GM21737 (cell line): ENCODE measurements around the gene RGS3.
"Not testable (repeated sequence)": the region's sequence is repeated elsewhere in the genome, so short reads cannot be mapped to it uniquely, and the experiment has no call there.

Source experiments
- ATAC-seq: cut with Tn5 transposase; IDR thresholded peaks from one replicate; pipeline ENCODE4 v1.9.1; 2021; ENCODE audit warnings: mild to moderate bottlenecking, moderate library complexity; ENCODE audit not compliant: unreplicated experiment

Gene RGS3

DNA sequence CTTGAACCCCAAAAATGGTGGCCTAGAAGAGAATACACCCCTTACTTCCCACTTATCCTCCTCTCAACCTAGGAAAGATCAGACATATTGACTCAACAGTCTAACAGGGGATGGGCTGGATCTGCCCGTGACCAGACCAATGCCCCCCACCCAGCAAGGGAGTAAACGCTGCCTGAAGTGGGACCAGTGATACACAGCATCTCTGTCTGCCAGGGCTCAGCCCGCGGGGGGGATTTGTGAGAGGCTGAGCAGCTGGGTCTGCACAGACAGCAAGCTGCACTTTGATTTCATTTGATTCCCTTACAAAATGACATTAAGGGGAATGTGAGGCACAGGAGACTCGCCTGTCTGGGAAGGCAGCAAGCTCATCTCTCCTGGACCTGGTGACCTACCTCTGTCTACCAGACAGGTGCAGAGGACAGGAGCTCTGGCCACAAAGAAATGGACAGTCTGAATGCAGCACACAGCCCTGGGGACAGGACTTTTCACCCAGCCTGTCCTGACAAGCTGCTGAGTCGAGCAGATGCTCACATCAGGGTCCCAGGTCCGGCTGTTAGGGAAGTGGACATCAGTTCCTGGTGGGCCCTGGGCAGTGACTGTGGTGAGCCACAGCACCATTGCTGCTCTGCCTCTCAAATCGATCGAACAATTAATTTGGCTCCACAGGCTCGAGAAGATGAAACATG is 79.9 kb downstream of the RGS3 start:
- no peak for ATAC-seq

DNA sequence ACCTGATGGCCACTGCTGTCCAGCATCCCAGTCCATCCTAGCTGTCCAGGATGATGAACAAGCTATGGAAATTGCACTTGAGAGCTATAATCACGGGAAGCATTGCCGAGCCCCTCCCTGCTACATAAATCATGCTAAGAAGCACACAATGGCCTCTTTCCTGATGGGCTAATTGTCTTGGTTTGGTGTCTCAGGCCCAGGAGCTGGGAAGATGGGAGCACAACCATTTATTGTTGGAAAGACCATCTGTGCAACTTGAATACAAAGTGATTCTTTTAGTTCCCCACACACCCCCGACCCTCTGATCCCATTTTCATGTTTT is 80.4 kb downstream of the RGS3 start:
- no peak for ATAC-seq

DNA sequence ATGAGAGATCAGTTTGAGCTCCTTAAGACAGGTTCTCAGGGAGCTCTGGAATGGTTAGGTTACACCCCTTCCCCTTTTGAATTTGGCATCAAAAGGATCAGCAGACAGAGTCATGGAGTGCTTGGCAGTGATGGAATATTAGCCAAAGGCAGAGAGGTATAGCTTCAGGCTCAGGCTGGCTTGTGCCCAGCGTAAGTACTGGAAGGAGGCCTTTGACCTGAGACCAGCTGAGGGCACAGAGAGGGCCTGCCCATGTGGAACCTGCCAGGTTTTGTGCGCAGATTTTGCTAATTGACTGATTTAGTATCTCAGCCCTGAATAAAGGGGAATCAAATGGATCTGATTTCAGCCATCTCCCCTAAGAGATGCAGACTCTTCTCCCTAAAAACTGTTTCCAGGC is 81.5 kb downstream of the RGS3 start:
- ATAC-seq, result no peak

DNA sequence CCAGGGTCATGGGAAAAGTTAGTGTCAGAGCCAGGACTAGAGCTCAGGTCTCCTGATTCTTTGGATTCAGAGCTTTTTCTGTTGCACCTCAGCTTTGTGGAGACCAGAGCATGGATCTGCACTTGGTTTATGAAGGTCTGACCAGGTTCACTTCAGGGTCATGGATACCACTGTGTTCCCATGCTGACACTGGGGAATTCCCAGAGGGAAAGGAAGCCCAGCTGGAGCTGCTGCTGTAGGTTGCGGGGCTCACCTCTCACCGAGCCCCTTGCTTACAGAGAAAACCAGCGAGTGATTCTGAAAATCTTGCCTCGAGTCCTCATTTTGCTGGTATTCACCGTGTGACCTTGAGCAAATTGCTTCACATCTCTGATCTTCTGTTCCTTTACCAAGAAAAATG is 83.0 kb downstream of the RGS3 start:
- no peak for ATAC-seq

DNA sequence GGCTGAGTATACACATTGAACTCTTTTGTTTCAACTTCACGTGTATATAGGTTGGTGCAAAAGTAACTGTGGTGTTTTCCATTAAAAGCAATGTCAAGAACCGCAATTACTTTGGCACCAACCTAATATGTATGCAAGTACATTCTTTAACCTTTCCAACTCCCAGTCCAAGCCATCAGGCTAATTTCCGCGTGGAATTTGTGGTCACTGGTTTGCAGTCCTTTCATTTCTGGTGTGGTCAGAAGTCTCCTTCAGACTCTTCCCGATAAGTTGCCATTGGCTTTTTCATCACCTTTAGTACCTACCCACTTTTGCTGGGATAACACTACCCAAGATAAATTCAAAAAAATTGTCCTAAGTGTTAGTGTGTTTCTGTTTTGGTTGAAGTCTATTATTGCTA is 84.0 kb downstream of the RGS3 start:
- no peak for ATAC-seq

DNA sequence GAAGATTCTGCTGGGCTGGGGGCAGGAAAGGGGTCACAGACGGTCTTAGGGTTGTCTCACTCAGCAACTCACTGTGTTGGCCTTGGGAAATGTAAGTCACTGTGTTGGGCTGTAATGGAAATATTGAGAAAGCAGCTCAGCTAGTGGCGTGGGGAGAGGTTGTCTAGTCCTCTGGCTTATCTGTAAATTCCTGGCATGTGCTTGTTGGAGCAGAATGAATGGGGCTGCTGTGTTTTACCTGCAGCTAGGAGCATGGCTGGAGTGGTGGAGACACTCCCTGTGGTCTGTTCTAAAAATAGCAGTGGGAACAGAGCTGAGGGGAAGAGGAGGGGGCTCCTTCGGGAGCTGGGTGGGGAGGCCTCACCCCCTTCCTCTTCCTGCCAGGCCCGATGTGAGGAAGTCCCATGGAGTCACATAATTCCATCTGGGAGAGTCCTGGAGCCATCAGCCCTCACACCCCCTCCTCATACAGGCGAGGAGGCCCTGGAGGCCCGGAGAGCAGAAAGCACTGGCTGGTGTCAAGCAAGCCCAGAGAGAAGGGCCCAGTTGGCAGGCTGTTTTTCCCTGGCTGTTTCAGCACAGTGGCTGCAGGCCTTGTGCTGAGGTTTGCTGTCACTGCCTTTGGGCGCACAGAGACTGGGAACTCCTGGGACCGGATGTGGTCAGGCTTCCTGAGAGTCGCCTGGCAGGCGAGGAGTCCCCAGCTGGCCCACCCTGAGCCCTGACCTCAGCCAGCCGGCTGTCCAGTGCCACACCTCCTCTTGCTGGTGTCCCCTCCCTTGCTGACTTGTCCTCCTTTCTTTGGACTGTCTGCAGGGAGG is 84.9 kb downstream of the RGS3 start:
- no peak for ATAC-seq

DNA sequence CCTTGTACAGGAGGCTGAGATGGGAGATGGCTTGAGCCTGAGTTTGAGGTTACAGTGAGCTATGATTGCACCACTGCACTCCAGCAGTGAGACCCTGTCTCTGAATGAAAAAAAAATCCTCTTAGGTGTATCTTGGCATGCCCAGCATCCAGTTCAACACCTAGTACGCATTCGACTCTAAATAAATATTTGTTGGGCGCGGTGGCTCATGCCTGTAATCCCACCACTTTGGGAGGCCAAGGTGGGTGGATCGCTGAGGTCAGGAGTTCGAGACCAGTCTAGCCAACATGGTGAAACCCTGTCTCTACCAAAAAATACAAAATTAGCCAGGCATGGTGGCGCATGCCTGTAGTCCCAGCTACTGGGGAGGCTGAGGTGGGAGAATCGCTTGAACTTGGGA is 86.4 kb downstream of the RGS3 start:
- not testable (repeated sequence) for ATAC-seq

DNA sequence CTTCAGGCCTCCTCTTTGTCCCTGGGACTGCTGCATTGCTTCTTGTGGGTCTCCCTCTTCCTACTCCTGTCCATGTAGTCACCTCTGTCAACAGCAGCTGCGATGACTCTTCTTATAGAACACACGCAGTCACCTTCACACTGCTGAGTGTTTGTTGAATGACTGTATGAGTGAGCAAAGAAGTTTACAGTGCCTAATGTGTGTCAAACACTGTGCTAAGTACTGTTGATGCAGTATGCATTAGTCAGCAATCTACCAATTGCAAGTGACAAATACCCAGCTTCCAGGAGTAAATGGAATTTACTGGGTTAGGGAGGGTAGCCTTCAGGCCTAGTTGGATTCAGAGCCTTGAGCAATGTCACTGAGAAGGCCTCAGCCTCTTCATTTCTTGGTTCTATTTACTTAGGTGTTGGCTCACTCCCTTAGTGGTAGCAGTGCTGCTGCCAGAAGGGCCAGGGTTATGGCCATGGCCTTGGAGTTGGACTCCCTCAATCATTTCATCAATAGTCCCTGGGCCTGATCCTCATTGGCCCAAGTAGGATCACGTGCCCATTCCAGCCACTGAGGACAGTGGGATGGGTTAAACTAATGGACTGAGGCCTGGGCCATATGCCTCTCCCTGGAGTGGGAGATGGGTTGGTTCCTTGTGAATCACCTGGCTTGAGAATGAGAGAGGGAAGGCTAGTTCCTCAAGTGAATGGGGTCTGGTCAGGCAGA is 93.5 kb downstream of the RGS3 start:
- ATAC-seq, result no peak

DNA sequence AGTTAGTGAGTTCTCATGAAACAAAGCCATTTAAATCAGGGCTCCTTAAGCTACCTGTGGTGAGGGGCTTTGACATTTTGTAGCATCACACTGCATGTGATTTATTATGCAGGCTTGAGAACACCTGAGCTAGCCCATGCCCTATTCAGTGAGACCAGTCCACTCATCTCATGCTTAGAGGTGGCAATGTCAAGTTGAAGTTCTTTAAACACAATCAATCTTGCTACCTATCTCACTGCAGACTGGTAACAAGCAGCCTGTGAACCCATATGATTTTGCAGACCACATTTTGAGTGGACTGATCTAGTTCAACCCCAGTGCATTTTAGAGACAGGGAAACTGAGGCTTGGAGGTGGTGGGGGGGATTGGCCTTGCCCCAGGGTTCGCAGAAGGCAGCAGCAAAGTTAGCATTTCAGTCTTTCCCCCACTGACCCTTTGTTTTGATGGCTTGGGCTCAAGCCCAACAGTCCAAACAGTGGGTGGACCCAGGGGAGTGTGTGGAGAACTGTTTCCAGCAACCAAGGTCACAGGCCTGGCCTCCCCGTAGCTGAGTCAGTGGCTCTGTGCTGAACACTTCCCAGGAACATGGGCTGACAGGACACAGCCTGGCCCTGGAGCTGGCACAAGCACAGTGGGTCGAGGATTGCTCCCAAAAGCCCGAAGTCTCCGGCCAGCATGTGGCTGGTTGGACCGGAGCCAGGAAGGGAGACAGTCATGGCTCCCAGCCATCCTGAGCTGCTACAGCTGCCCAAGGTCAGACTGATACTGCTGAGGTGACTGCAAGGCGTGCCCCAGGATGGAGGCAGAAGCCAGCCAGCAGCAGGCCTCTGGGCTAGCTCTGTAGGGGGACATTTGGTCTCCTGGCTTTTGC is 95.3 kb downstream of the RGS3 start:
- ATAC-seq, result no peak

DNA sequence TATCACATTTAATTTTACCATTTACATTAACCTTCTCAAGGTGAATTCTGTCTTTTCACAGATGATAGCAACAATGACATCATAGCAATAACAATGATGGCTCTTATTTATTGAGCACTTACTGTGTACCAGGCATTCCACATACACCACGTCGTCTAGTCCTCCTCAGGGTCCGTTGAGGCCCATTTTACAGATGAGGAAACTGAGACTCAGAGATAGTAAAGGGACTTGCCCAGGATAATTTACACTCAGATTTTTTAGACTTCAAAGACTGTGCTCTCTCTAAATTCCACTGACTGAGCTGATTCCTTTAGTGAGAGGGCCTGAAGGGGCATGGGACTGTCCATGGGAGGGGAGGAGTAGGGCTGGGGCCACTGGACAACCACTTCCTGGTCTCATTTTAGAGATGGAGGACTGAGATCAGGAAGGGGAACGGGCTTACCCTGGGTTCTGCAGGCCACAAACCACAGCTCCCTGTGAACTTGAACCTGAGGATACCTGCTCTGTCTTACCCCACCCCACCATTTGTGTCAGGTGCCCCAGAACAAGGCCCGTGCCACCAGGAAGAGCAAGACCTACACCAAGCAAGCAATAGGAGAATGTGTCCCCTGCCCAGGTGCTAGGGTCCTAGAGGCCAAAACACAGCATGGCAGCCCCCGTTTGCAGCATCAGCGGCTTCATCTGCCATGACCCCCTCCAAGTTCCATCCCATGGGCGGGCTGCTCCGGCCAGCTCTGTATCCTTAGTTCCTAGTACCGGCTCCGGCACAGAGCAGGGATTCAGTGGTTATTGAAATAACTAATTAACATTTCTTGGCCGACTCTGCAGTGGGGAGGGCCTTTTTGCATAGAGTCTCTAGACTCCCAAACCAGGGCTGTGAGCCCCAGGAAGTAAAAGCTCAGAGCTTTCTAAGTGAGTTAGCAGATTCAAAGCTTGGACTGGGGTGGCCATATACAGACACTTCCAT is 96.6 kb downstream of the RGS3 start:
- no peak for ATAC-seq

DNA sequence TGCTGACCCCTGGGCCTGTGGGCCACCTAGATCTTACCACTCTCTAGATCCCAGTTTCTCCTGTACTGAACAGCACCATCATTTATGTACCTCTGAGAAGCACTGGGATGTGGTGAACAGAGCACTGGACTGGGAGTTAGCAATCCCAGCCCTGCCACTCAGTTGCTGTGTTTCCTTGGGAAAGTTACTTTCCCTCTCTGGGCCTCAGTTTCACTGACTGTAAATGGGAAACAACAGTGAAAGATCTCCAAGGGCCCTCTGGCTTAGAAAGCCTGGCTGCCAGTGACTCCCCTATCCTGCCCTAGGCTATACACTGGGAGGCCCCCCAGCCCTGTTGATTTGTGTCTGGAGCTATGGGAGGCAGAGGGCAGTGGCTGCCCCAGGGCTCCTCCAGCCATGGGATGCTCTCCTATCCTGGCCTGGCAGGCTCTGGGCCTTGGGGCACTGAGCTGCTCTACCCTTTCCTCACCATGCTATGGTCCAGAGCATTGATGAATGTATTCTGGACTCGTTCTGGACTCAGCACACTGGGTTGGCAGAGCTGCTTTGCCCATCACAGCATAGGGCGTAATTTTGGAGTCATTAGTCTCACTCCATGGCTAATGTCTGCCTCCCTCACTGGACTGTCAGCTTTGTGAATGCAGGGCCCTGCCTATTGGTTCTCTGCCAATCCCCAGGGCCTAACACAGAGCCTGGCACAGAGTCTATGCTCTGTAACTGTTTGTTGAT is 99.3 kb downstream of the RGS3 start:
- no peak for ATAC-seq

DNA sequence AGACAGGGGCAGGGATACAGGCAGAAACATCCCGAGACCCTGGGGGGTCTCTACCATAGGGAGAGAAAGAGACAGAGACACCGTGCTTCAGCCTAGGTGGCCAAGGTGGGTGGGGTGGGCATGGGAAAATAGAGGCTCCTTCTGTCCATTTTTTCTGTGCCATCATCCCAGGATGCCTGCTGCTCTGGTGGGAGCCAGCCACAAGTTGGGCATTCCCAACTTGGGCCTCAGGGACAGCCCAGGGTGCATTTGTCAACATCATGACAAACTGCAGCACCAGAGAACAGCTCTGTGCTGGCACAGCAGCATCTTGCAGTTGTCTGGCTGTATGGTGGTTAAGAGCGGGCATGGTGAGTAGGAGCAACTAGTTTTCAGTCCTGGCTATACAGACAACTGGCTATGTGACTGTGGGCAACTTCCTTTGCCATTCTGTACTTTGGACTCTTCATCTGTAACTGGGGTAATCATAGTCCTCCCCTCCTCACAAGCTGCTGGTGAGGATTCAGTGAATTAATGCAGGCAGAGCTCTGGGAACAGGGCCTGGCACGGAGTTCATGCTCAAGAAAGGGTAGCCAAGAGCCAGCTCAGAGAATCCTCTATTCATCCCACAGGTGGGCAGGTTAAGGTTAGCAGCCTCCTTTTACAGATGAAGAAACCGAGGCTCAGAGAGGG is 100.4 kb downstream of the RGS3 start:
- ATAC-seq, result no peak

DNA sequence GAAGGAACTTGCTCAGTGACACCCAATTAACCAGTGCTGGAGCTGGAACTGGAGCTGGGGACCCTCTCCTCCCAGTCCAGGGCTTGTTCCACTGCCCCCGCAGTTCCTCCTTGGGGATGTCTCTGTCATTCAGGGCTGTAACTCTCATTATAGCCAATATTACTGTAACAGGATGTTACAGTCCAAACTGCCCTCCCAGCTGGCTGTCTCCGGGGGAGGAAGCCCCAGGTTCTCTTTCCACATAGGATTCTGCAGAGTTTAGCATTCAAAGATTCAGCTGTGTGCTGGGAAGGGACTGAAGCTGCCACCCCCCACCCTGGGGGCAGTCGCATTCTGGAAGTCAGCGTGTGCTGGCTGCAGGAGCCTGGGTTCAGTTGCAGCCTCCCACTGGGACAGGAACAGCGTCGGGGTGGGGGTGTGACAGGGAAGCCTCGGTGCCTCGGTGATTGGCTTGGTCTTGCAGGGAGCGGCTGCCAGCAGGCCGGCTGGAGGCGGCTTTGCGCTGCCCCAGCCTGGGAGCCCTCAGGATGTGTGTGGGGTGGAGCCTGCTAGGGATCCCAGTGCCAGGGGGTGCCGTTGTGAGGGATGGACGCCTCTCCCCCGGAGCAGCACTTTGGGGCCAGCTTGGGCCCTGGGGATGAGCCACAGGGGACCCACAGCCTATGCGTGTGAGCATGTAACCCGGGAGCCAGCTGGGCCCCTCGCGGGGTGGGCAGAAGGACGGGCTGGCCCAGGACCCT is 101.1 kb downstream of the RGS3 start:
- ATAC-seq, result no peak

DNA sequence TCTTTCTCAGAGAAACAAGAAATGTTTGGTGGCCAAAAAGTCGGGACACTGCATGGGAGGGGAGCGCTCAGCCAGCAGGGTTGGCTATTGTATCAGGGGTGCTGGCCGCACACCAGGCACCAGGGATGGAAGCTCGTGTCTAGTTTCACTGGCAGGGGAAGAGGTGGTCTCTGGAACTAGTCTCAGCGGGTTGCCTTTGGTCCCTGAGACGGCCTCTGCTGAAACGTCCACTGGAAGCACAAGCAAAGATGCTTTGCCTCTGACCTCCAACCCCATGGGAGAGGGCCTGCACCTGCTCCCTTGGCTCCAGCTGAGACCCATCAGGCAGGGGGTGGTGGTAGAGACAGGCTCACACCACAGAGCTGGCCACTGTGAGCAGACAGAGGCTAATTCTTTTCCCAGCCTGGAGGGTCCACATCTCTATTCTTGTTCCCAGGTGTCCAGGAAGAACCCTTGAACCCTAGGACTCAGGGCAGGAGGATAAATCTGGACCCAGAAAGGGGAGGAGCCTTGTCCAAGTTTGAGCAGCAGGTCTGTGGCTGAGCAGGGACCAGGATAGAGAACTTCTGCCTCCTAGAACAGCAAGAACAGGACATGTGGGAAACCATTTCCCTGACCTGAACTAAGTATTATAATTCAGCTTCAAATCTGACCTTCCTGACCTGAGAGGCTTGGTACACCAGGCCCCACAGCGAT is 102.6 kb downstream of the RGS3 start:
- ATAC-seq, result no peak

DNA sequence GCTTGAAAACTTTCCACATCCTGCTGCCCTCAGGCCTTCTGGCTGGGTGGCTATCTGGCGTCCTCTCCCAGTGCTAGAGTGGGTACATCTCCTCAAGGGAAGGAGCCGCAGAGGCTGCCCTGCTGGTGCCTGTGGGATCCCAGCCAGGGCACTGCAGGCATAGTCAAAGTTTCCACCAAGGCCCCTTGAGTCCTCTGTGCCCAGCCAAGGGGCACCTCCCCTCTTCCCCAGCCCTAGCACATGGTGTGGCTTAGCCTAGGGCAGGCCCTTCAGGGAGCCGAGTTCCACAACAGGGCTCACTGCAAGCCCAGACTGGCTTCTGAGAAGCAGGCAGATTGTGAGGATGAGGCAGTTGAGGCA is 103.2 kb downstream of the RGS3 start:
- no peak for ATAC-seq

DNA sequence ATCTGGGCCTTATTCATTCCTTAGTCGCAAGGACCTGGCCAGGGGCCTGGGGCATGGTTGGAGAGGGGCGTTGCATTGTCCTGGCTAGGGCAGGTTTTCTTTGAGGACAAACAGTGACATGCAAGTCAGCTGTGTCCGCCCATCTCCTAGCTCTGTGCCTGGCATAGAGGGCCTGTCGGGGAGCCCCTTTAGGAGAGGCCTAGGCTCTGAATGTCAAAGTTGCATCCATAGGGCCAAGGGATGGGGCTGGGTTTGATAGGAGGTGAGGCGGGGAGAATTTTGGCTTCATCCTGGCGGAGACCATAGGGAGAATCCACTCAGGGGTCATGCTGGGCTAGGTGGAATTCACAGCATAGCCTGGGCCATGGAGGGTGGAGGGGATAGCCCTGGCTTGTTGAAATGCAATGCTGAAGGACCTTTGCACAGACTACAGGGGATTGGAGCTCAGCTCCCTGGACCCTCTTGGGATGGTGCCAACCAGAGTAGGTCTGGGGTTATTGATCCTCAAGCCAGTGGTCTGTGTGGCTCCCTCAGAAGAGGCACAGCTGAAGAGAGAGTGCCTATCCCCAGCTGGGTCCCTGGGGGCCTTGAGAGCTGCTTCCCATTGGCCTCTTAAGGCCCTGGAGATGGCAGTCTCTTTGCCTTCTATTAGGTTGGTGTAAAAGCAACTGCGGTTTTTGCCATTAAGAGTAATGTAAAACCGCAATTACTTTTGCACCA is 104.0 kb downstream of the RGS3 start:
- ATAC-seq, result no peak

DNA sequence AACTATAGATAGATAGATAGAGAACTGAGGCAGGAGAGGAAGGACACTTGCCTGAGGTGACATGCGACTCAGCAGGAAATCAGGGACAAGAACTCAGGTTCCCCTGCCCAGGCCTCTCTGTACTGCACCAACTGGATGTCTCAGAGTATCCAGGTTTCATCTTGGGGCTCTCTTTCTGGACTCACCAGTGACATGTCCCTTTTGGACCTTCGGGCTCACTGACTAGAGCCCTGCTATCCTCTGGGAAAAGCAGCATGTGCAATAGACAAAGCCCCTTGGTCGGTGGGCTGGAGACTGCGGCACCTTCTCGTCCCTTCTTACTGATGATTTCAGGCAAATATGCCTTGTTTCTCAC is 104.5 kb downstream of the RGS3 start:
- ATAC-seq, result no peak
